GM08714 (cell line): Measurements from ENCODE around the gene HOXD13.

ENCODE experiments used
- H3K4me3 ChIP-seq: fragments of 200-500 bp; sonication (Bioruptor generic); 2 replicates; pipeline ENCODE4 v1.5.1; 2014; ENCODE audit warnings: mild to moderate bottlenecking, low read length, inconsistent platforms
- ZNF274 ChIP-seq: IDR thresholded peaks from 2 replicates; pipeline ENCODE4 v1.6.1; 2012; ENCODE audit warnings: mild to moderate bottlenecking, low read depth, low read length

HOXD13 gene

GRCh38 chr2:176076796-176077195 is 15.7 kb upstream of the HOXD13 start:
- no peak for TF ChIP-seq ZNF274
- H3K4me3 ChIP-seq: no peak overlapping the region

GRCh38 chr2:176078541-176079284 is 13.8 kb upstream of the HOXD13 start:
- H3K4me3 ChIP-seq: no peak overlapping the region

GRCh38 chr2:176079285-176079830 is 13.2 kb upstream of the HOXD13 start:
- no peak for TF ChIP-seq ZNF274
- no peak overlapping the region for H3K4me3 ChIP-seq

More at GRCh38 chr2:176078541-176079284, 13.8 kb upstream of the HOXD13 start:
- no peak for TF ChIP-seq ZNF274

GRCh38 chr2:176079831-176080539 is 12.5 kb upstream of the HOXD13 start:
- TF ChIP-seq ZNF274: no peak
- H3K4me3 ChIP-seq: no peak overlapping the region

GRCh38 chr2:176080540-176081375 is 11.8 kb upstream of the HOXD13 start:
- no peak overlapping the region for H3K4me3 ChIP-seq
- no peak for TF ChIP-seq ZNF274

GRCh38 chr2:176081376-176081836 is 11.1 kb upstream of the HOXD13 start:
- no peak for TF ChIP-seq ZNF274

GRCh38 chr2:176081837-176082524 is 10.5 kb upstream of the HOXD13 start:
- TF ChIP-seq ZNF274: no peak
- no peak overlapping the region for H3K4me3 ChIP-seq

More at GRCh38 chr2:176081376-176081836, 11.1 kb upstream of the HOXD13 start:
- H3K4me3 ChIP-seq: no peak overlapping the region

GRCh38 chr2:176082525-176082823 is 10.0 kb upstream of the HOXD13 start:
- H3K4me3 ChIP-seq: no peak overlapping the region
- no peak for TF ChIP-seq ZNF274

- no peak overlapping the region for H3K4me3 ChIP-seq
Measured at GRCh38 chr2:176082824-176083751, 9.4 kb upstream of the HOXD13 start.

GRCh38 chr2:176083796-176084261 is 8.7 kb upstream of the HOXD13 start, which contains the start of gene EVX2:
EVX2 (minus strand) TSS chr2:176083962; CDS start chr2:176083776, 186 bp downstream.
- no peak within 1 kb of the TSS for H3K4me3 ChIP-seq
- no peak for TF ChIP-seq ZNF274

More at GRCh38 chr2:176082824-176083751, 9.4 kb upstream of the HOXD13 start:
- no peak for TF ChIP-seq ZNF274

- no peak overlapping the region for H3K4me3 ChIP-seq
Measured at GRCh38 chr2:176084611-176085119, 7.9 kb upstream of the HOXD13 start.

GRCh38 chr2:176085120-176085788 is 7.3 kb upstream of the HOXD13 start:
- H3K4me3 ChIP-seq: no peak overlapping the region
- TF ChIP-seq ZNF274: no peak

More at GRCh38 chr2:176084611-176085119, 7.9 kb upstream of the HOXD13 start:
- no peak for TF ChIP-seq ZNF274
